OCI-LY1 (cell line): ENCODE results near the gene CAMTA1.

Source experiments
- EZH2 ChIP-seq: fragments of 200-600 bp; sonication (generic), shearing (Covaris generic); IDR thresholded peaks from 2 replicates; pipeline ENCODE4 v1.8.0; 2017; ENCODE audit warnings: borderline replicate concordance, mixed run types, mild to moderate bottlenecking, antibody characterized with exemption, low read length, moderate library complexity, mixed read lengths
- TF ChIP-seq, protein P1 (sequence below): fragments of 200-600 bp; sonication (generic), shearing (Covaris generic); IDR thresholded peaks from 2 replicates; pipeline ENCODE4 v1.5.1; 2017; ENCODE audit warnings: mild to moderate bottlenecking, antibody characterized with exemption, low read length, moderate library complexity, mixed read lengths

DNA sequence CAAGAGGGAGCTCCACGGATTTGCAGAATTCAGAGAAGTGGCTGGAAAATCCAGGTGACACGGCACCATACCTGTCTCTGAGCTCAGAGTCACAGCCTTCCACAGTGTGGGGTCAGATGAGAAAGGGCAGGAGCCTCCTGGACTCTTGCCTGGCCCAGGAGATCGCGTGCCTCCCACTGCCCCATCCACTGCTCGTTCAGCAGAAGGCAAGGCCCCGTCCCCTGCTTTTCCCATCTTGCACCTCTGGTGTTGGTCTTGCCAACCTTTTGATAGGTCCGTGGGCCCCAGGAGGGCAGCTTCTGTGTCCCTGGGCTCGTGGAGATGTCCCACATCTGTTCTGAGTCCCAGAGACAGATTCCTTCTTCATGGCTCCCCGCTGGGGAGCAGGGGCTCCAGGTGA, 902.2 kb downstream of the CAMTA1 start:
- TF ChIP-seq, protein P1, sequence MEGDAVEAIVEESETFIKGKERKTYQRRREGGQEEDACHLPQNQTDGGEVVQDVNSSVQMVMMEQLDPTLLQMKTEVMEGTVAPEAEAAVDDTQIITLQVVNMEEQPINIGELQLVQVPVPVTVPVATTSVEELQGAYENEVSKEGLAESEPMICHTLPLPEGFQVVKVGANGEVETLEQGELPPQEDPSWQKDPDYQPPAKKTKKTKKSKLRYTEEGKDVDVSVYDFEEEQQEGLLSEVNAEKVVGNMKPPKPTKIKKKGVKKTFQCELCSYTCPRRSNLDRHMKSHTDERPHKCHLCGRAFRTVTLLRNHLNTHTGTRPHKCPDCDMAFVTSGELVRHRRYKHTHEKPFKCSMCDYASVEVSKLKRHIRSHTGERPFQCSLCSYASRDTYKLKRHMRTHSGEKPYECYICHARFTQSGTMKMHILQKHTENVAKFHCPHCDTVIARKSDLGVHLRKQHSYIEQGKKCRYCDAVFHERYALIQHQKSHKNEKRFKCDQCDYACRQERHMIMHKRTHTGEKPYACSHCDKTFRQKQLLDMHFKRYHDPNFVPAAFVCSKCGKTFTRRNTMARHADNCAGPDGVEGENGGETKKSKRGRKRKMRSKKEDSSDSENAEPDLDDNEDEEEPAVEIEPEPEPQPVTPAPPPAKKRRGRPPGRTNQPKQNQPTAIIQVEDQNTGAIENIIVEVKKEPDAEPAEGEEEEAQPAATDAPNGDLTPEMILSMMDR: no peak
- no peak for TF ChIP-seq EZH2
